ELR (cell line): ENCODE measurements around the gene PLXNA2.

Experiments used
- DNase-seq: peaks from one replicate; pipeline ENCODE4 v3.0.0-alpha.2; 2015; ENCODE audit warnings: low read depth

PLXNA2 gene

GRCh38 chr1:208060215-208060869, 183.8 kb downstream of the PLXNA2 start:
- DNase-seq = no peak

DNA sequence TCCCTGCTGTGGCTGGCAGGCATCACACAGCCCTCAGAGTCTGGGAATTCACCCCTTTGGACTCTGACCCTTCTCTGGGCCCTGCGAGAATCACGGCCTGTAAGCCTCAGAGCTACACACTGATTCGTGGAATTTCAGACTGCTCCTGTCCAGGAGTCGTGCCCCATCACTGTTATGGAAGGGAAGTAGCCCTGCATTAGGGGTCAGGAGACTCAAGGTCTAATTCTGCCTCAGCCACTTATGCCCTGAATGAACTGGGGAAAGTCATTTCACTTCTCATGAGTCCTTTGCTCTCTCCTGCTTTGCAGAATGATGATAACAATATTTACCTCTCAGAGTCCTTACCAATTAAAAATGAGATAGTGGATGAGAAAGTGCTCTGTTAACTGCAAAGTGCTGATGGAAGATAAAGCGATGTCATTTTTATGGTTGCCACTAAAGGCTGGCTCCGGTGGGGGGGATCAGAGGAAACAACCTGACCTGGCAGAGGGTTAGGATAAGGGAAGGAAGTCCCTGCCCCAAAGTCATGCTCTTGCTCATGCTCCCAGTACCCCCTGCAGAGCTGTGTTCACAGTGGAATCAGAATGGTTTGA, 184.7 kb downstream of the PLXNA2 start:
- DNase-seq = no peak

- no peak for DNase-seq
Observed at GRCh38 chr1:208058756-208059155, 185.4 kb downstream of the PLXNA2 start.

DNA sequence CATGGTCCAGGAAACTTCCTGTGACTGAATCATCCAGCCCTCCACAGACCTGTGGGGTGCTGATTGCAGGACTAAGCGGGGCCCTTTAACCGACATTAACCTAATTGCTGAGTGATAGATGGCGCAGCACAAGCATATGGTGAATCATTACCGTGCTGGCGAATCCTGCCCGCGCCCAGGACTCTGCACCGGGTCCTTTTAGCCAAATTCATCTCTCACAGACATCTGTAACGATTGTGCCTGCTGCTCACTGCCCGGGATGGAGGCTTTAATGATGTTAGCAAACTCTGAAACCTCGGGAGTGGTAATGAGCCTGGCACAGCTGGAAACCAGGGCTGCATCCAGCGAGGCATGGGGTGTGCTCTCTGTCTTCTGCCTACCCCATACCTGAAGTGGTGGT, 185.9 kb downstream of the PLXNA2 start:
- DNase-seq = no peak

- no peak for DNase-seq
Observed at GRCh38 chr1:208057056-208057455, 187.1 kb downstream of the PLXNA2 start.

DNA sequence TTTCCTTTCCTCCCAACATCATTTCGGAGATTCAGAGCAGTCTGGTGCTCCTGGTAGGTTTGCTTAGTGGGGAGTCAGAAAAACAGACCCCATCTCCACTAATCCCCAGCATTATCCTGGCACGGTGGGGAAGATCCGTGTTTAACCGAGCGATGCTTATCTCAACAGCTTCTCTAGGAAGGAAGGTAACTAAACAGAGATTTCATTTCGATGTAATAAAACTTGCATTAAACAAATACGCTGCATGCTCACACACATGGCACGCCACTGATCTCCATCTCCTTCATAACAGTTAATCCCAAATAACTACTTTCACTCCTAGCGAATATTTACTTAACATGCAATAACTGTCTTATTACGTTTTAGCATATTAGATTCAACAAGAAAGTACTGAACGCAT, 188.6 kb downstream of the PLXNA2 start:
- no peak for DNase-seq

DNA sequence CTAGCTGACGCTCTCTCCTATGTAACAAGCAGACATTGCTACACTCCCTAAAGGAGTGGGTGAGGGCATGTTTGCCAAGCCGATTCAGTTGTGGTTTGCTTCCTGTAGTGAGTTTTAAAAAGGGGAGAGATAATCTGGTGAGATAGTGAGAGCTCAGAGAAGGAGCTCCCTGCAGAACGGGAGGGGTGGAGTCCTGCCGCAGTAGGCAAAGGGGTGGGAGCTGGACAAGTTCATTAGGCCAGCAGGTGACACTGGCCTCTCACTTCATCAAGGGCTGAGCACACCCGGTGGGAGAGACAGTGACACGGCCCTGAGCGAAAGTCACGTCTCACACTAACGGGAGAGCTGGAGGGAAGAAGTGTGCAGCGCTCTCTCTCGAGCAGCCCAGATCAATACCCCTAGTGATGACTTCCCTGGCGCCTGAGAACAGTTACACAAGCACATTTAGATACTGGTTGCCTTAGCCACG, 189.2 kb downstream of the PLXNA2 start:
- no peak for DNase-seq

- peak; percentile 24 for DNase-seq
Observed at GRCh38 chr1:208054485-208054884, 189.7 kb downstream of the PLXNA2 start.

DNA sequence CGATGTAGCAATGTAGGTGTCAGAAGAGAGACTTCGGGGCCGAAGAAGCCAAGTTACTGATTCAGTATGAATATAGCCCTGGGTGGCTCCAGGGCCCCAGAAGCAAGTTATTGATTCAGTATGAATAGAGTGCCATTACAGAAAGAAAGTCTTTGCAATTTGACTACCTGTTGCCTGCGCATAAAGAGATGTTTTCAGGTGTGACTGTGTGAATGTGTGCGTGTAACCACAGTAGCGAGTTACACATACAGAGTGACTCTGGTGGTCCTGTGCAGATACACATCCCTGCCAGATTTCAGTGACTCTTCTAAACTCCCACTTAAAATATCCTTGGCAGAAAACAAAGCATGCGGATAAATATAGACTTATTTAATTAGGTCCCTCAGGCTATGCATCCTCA, 190.5 kb downstream of the PLXNA2 start:
- no peak for DNase-seq

DNA sequence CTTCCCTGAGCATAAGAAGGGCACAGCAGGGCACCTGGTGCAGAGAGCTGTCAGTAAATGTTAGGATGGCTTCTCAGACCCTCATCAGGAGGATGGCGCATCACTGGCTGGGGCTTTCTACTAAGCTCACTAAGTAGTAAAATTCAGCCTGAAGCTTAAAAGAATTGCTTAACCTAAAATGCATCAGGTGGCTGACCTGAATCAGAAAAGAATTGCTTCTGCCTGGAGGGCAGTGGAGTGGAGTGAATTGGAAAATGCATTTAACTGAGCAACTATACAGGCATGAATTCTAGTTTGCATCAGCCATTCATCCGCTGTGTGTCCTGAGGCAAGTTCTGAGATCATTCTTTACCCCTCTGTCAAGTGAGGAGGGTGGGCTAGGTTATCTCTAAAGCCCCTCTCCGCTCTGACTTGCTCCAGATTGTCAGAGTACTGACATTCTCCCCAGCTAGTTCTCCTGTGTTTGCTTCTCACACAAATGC, 191.2 kb downstream of the PLXNA2 start:
- no peak for DNase-seq

- no peak for DNase-seq
Observed at GRCh38 chr1:208052135-208052534, 192.0 kb downstream of the PLXNA2 start.

GRCh38 chr1:208051651-208052050, 192.5 kb downstream of the PLXNA2 start:
- DNase-seq = no peak

GRCh38 chr1:208048904-208049303, 195.3 kb downstream of the PLXNA2 start:
- DNase-seq = no peak

DNA sequence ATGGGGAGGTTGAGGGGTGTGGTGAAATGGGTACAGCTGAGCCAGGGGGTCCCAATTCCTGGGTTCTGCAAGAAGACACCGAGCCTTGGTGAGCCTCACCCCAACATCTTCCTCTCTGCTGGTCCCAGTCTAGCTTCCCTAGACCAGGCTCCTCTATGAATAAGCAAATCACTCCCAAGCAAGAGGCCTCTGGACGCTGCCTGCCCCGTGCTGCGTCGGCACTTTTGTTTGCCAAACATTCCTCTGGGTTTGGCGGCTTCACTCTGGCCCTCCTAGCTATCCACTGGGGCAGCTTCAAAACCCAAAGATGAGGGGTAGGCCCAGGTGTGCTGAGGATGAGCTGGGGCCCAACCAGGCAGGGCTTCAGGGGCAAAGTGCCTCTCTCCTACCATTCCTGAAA, 196.2 kb downstream of the PLXNA2 start:
- DNase-seq = no peak

- DNase-seq = no peak
Observed at GRCh38 chr1:208047476-208047934, 196.7 kb downstream of the PLXNA2 start.

GRCh38 chr1:208045463-208046260, 198.5 kb downstream of the PLXNA2 start:
- no peak for DNase-seq

DNA sequence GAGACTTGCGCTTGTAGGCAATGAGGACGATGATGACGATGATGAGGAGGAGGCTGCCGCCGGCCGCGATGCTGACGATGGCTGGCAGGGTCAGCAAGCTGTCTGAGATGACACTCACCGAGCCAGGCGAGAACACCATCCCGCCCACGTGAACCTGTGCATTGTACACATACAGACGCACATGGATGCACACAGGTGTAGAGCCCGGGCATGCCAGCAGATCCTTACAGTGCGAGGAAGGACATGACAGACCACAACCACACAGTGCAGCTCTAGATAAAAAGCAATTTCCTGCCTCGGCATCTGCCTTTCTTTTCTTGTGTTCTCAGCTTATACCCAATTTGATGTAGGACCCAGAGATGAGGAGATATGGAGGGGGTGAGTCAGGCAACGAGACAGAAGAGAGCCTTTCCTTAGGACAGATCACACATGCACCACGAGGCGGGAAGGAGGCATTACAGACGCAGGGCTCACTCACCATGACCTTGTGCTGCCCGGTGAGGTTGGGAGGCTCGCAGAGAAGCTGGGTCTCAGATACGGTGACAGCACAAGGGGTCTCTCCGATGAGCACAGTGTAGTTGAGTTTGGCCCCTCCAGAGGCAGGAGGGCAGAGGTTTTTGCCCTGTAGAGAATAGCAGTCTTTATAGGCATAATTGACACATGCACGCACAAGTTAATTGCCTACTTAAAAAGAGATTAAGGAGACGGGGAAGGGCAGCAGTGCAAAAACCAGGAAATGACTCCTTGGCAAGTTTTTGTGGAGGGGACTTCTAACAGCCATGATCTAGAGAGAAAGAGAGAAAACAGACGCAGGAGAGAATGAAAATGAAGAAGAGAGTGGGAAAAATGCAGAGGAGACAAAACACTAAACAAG, 199.4 kb downstream of the PLXNA2 start:
- no peak for DNase-seq

- DNase-seq = no peak
Observed at GRCh38 chr1:208043691-208044181, 200.4 kb downstream of the PLXNA2 start.

- DNase-seq = no peak
Observed at GRCh38 chr1:208042868-208043267, 201.3 kb downstream of the PLXNA2 start.

DNA sequence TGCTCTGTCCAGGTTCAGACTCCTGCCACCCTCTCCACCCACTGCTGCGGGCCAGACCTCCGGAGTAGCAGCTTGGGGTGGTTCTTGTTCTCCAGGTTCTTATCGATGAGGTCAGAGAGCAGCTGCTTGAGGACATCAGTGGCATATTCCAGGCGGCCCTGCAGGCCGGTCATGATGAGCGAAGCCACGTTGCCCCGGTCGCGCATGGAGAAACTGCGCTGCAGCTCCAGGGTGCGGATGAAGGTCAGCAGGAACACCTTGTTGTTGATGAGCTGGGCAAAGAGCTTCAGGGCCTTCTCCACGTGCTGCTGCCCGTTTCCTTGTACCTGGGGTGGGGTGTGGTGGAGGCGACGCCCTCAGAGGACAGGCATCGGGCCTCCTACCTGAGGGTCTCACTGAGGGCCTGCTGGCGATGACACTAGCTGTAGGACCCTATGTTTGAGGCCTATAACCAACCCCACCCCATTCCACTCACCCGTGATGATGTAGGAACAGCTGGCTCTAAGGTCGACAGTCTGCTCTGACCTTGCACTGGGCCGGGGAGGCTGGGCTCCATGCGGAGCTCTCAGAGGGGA, 202.1 kb downstream of the PLXNA2 start:
- DNase-seq = no peak

DNA sequence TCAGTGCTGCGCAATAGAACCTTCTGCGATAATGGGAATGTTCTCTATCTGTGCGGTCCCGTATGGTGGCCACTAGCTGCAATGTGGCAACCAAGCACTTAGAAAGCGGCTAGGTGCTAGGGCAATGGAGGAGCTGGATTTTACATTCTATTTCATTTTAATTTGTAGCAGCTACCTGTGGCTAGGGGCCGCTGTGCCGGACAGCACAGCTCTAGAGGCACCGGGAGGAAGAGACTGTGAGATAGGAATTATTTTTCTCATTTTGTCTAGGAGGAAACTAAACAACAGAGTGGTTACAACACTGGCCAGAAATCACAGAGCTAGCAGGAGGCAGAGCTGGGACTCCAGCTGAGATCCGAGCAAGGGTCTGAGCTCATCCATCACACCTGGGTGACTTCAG, 202.7 kb downstream of the PLXNA2 start:
- no peak for DNase-seq
